ENCODE results near the gene PHACTR1. TPM values are rescaled to one million over a fixed set of nuclear protein-coding genes. Genes with fewer than 3 reads are reported as not detected.
"Not testable (repeated sequence)": the region's sequence is repeated elsewhere in the genome, so short reads cannot be mapped to it uniquely, and the experiment has no call there.

The PHACTR1 gene
- polyA plus RNA-seq, 4 donors = 10.9 to 22.0 (median 16.3) TPM

GRCh38 chr6:12748815-12749521 lies 32.4 kb downstream of the PHACTR1 start:
- DNase-seq (ENCODE audit: low read depth in 4 of 4, low spot score in 2 of 4) = no peak

- DNase-seq (ENCODE audit: low read depth in 4 of 4, low spot score in 2 of 4) = no peak
Measured at GRCh38 chr6:12749531-12750379, 33.2 kb downstream of the PHACTR1 start.

GRCh38 chr6:12750416-12750815 lies 33.8 kb downstream of the PHACTR1 start:
- no peak for DNase-seq (ENCODE audit: low read depth in 4 of 4, low spot score in 2 of 4)

- DNase-seq (ENCODE audit: low read depth in 4 of 4, low spot score in 2 of 4) = peak; percentile 52 to 72 (median 56)
Measured at GRCh38 chr6:12751694-12752325, 35.2 kb downstream of the PHACTR1 start.

- no peak for DNase-seq (ENCODE audit: low read depth in 4 of 4, low spot score in 2 of 4)
Measured at GRCh38 chr6:12753036-12753435, 36.5 kb downstream of the PHACTR1 start.

GRCh38 chr6:12760226-12760625 lies 43.7 kb downstream of the PHACTR1 start:
- no peak for DNase-seq (ENCODE audit: low read depth in 4 of 4, low spot score in 2 of 4)

- no peak for DNase-seq (ENCODE audit: low read depth in 4 of 4, low spot score in 2 of 4)
Measured at GRCh38 chr6:12760911-12761310, 44.3 kb downstream of the PHACTR1 start.

- no peak for DNase-seq (ENCODE audit: low read depth in 4 of 4, low spot score in 2 of 4)
Measured at GRCh38 chr6:12761376-12762115, 45.0 kb downstream of the PHACTR1 start.

- not testable (repeated sequence) for DNase-seq (ENCODE audit: low read depth in 4 of 4, low spot score in 2 of 4)
Measured at GRCh38 chr6:12762731-12763434, 46.3 kb downstream of the PHACTR1 start.

GRCh38 chr6:12766365-12766764 lies 49.8 kb downstream of the PHACTR1 start:
- no peak for DNase-seq (ENCODE audit: low read depth in 4 of 4, low spot score in 2 of 4)

- DNase-seq (ENCODE audit: low read depth in 4 of 4, low spot score in 2 of 4) = no peak
Measured at GRCh38 chr6:12767016-12767415, 50.4 kb downstream of the PHACTR1 start.

- no peak for DNase-seq (ENCODE audit: low read depth in 4 of 4, low spot score in 2 of 4)
Measured at GRCh38 chr6:12769556-12770256, 53.1 kb downstream of the PHACTR1 start.

GRCh38 chr6:12772416-12772815 lies 55.8 kb downstream of the PHACTR1 start:
- no peak for DNase-seq (ENCODE audit: low read depth in 4 of 4, low spot score in 2 of 4)

- DNase-seq (ENCODE audit: low read depth in 4 of 4, low spot score in 2 of 4) = no peak
Measured at GRCh38 chr6:12776291-12776690, 59.7 kb downstream of the PHACTR1 start.

GRCh38 chr6:12779772-12780171 lies 63.2 kb downstream of the PHACTR1 start:
- no peak for DNase-seq (ENCODE audit: low read depth in 4 of 4, low spot score in 2 of 4)

GRCh38 chr6:12782136-12782535 lies 65.6 kb downstream of the PHACTR1 start:
- no peak for DNase-seq (ENCODE audit: low read depth in 4 of 4, low spot score in 2 of 4)

GRCh38 chr6:12785301-12785700 lies 68.7 kb downstream of the PHACTR1 start:
- no peak for DNase-seq (ENCODE audit: low read depth in 4 of 4, low spot score in 2 of 4)

- DNase-seq (ENCODE audit: low read depth in 4 of 4, low spot score in 2 of 4) = no peak
Measured at GRCh38 chr6:12785921-12786320, 69.4 kb downstream of the PHACTR1 start.

- DNase-seq (ENCODE audit: low read depth in 4 of 4, low spot score in 2 of 4) = no peak
Measured at GRCh38 chr6:12791371-12791770, 74.8 kb downstream of the PHACTR1 start.

All from left renal cortex interstitium (tissue), 4 donors.